Measurements from ENCODE around the gene SRR.

GRCh38 chr17:2275722-2276121 is 28.0 kb upstream of the SRR start:
- TF ChIP-seq GATA2 (IDR thresholded peaks at IDR 0.05; ENCODE audit: low read depth, low read length) (no peak), GATA3 (IDR thresholded peaks at IDR 0.05; ENCODE audit: low read depth, low read length) (no peak)

All from SH-SY5Y (cell line).